ENCODE measurements around the gene MORN1.

Gene MORN1

DNA sequence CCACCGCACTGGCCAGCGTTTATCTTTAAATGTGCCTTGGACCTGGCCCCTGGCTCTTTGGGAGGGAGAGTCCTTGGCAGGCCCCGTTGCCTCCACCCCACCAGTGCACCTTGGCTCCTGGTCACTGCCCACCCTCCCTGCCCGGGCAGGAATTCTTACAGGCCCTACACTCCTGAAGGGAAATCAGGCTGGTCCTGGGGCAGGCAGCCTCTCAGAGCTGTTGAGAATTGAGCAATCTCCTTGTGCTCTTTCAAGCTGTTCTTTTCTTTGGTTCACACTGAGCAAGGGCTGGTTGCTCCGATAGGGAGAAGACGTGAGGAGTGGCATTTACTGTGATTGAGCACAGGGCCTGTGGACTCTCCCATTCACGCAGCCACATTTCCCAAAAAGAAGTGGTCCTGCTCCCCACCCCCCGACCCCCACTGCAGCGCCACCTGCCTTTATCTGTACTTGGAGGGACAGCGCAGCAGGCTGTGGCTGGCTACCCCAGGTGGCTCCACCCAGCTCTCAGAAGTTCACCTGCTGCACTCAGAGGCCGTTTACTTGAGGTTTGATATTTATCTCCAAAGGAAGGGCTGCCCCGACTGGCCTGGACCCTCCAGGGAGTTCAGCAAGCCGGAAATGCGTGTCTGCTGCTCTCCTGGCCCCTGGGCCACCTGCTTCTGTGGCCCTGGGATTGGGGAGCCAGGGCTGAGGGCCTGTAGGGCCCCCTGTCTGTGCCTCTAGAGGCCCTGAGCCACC, 115.4 kb downstream of the MORN1 start:
- peak; percentile 87 for DNase-seq (ENCODE audit: low read depth)

DNA sequence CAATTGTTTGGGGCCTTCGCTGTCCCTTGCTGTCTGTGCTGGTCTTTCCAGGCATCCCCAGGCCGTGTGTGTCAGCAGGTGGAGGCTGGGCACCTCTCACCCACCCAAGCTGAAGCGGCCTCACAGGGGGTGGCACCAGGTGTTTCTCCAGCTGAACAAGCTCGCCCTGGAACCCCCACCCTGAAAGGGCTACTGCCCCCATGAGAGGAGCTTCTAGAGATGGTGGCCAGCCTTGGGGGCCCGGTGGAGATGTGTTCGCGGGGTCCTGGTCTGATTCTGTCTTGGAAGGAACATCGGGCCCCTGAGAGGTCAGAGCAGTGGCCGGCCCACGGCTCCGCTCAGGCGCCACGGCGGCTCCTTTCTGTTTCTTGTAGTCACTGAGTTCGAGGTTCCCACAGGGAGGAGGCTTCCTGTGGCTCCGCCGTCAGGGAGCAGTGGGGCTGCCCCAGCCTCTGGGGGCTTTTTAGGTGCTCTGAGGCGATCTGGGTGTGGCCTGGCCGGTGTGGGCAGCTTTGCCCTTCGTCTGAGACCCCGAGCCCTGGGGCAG, 116.4 kb downstream of the MORN1 start:
- DNase-seq (ENCODE audit: low read depth): no peak

DNA sequence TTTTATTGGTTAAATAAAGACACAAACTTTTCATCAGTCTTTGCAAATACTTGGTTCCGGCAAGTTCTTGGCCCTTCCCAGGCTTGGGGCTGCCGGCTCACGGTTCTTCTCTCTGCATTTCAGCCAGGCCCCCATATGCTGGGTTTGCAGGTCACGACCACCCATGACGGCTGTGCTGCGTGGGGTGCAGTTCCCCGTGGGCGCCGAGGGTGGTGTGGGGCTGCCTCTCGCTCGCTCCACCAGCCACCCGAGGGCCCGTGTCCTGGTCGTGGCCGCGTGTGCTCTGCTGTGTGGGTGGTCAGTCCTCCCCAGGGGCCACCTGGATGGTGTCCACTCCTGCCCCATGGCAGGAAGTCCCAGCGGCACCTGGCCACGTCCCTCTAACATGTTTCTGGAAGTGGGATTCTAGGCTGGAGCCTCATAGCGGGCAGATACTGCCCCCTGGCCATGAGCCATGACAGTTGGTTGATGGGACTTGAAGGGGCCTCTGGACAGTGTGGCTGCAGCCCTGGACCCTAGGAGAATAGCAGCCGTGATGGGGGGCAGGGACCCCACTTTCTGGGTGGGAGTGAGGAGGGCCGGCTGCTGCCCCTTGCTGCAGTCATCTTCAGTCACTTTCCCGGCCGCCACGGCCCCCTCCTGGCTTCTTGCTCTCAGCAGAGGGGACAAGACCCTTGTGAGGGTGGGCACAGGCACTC, 117.0 kb downstream of the MORN1 start:
- no peak for DNase-seq (ENCODE audit: low read depth)

DNA sequence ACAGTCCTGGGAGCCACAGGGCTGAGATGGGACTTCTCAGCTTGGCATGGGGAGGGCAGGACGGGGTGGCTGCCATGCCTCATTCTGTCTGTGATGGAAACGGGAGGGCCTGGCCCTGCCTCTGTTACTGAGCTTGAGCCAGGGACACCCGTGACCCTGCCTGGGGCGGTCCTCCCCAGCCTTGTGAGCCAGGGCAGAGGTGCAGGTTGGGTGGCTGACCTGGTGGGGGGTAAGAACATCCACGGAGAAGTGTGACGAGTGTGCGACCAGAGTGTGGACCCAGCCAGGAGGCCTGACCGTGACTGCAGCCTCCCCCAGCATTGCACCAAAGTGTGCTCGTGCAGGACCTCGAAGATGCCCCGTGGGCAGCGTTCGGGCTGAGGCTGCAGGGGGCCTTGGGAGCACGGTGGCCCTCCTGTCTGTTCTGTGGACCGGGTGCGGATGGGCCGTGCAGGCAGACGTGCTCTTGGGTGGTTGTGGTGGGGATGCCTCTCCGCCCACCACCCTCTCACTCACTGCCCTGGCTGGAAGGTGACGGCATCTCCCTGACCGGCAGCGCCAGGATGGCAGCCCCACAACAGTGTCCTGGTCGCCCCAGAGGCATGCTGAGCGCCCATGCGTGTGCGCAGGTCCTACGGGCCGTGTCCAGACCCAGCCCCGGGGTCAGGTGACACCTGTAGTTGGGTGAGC, 117.8 kb downstream of the MORN1 start:
- no peak for DNase-seq (ENCODE audit: low read depth)

DNA sequence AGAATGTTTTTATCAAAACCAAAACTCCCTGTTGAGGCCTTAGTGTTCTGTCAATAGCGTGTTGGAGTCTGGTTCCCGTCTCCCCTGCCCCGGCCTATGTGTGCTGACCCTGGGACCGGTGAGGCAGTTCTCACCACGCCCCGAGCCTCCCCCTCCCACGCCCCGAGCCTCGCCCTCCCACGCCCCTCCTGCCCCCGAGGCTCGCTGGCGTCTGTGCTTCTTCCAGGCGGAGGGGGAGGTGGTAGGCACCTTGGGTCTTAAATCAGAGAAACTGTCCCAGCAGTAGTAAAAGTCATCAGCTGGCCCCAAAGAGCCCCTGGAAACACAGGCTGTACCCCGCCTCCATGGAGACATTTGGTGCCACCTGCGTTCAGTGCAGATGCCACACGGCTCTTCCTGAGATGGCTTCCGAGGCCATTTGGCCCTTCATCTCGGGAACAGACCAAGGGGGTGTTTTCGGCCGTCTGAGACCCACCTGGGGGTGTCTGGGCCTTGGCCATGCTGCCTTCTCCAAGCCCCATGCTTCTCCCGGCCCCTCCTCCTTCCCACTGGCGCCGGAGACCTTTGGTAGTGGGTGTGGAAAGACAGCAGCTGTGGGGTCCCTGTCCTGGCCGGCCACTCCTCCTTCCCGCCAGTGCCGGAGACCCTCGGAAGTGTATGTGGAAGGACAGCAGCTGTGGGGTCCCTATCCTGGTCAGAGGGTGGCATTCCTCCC, 118.5 kb downstream of the MORN1 start:
- peak; percentile 32 for DNase-seq (ENCODE audit: low read depth)

DNA sequence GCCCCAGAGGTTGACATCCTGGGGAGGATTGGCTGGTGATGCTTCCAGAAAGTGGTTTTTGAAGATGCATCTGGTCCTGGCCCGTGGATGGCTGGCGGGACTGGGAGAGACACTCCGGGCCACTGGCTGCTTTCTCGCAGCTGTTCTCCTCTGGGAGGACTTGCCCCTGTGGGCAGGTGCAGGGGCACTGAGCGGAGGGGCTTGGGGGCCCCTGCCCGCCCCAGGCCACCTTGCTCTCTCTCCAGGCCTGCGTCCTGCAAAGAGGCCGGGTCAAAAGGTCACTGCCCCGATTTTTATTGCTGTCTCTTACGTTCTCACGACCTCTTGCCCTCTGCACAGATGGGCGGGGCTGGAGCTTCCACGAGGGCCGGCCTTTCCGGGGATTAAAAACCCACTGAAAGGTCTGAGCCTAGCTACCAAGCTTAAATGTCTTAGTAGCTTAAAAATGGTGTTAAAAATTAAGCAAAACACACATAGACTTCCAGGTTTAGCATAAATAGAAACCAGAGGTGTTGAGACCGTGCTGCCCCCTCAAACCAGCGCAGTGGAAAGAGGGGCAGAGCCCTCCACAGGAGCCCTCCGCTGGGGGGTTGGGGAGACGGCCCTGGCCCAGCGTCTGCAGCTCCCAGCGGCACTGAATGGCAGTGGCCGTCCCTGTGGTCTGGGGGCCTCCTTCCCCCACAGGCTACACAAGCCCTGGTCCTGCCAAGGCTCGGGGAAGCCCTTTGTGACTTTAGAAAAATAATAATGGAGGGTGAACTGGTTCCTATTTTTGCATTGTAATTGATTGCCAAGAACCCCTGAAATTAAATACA, 119.3 kb downstream of the MORN1 start:
- peak; percentile 52 for DNase-seq (ENCODE audit: low read depth)
